ENCODE data around the gene MAP3K9.

The MAP3K9 gene

DNA sequence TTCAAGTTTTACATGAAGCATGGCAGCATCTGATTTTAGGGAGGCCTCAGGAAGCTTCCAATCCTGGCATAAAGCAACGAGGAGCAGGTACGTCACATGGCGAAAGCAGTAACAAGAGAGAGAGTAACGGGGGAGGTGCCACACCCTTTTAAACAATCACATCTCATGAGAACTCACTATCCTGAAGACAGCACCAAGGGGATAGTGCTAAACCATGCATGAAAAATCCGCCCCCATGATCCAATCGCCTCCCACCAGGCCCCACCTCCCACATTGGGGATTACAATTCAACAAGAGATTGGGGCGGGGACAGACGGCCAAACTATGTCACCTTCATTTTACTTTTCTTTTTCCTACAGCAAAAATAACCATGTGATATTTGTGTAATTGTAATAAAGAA lies 7.2 kb upstream of the MAP3K9 start:
- FAIRE-seq, result no peak

DNA sequence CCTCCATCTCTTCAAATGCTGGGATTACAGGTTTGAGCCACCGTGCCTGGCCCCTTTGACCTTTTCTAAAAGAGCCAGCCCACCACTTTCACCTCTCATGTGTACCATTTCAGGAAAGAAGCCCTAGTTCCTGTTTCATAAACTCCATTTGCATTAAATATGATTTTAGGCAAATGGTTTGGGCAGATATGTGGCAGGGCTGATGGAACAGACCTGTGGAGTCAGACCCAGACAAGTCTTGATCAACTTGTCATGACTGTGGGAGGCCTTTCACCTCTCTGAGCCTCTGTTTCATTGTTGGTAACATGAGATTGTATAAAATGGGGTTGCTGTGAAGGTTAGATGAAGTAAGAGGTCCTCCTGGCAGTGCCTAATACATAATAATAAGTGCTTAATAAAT lies 5.2 kb upstream of the MAP3K9 start:
- no peak for FAIRE-seq

DNA sequence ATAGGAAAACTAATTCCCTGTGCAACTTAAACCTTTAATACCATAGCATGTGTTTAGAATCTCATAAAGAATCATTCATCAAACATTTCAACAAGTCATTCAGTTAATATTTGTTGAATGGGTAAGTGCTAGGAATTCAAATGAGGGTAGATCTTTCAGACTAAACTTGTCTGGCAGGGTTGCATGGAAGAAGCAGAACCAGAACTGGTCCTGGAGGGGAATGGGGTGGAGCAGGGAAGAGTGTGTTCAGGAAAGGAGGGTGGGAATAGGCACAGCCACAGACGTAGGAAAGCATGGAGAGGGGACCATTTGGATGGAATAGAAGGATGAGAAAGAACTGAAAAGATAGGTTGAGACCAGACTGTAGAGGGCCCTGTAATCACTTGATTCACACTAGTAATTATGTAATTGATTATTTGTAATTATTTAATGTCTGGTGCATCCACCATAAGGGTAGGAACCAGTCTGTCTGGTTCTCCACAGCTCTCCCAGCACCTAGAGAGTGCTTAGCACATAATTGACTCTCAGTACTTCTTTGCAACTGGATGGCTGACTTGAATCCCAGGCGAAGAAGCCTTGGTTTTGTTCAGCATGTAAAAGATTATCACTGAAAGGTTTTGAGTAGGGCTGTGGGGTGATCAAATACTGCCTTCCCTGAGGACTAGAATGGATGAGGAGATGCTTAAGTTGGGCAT lies 3.0 kb upstream of the MAP3K9 start:
- FAIRE-seq, result no peak

DNA sequence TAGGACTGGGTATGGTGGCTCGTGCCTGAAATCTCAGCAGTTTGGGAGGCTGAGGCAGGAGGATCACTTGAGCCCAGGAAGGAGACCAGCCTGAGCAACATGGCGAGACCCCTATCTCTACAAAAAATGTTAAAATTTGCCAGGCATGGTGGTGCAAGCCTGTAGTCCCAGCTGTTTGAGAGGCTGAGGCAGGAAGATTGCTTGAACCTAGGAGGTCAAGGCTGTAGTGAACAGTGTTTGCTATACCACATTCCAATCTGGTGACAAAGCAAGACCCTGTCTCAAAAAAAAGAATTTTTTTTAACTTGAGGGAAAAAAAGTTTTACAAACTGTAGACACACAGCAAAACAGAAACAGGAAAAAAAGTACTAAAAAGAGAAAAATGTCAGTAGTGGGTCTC lies 2.3 kb upstream of the MAP3K9 start:
- no peak for FAIRE-seq

DNA sequence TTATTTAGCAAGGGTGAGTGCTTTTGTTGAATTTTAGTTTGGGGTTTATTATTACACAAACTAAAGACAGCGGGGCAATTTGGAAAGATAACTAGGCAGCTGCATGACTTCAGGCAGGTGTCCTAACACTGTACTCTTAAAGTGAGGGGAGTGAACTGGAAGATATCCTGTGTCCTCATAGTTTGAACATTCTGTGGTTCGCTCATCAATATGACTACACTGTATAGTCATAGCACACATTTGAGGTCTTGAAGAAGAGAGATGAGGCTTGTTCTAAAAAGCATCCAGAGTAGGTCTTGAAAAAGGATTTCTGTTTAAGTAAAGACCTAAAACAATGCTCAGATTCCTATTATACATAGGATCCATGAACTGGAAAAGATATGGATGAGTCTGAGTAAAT lies 1.7 kb upstream of the MAP3K9 start:
- FAIRE-seq, result no peak

DNA sequence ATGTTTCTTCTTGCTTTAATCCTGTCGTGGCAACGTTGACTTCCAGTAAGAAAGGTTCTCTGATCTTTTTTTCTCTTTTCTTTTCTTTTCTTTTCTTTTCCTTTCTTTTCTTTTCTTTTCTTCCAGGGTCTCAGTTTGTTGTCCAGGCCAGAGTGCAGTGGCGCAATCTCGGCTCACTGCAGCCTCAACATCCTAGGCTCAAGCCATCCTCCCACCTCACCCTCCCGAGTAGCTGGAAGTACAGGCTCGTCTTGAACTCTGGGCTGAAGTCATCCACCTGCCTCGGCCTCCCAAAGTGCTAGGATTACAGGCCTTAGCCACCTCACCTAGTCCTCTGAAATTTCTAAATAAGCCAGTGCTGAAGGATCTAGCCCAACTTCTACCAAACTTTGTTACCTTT lies 1.3 kb upstream of the MAP3K9 start:
- no peak for FAIRE-seq

DNA sequence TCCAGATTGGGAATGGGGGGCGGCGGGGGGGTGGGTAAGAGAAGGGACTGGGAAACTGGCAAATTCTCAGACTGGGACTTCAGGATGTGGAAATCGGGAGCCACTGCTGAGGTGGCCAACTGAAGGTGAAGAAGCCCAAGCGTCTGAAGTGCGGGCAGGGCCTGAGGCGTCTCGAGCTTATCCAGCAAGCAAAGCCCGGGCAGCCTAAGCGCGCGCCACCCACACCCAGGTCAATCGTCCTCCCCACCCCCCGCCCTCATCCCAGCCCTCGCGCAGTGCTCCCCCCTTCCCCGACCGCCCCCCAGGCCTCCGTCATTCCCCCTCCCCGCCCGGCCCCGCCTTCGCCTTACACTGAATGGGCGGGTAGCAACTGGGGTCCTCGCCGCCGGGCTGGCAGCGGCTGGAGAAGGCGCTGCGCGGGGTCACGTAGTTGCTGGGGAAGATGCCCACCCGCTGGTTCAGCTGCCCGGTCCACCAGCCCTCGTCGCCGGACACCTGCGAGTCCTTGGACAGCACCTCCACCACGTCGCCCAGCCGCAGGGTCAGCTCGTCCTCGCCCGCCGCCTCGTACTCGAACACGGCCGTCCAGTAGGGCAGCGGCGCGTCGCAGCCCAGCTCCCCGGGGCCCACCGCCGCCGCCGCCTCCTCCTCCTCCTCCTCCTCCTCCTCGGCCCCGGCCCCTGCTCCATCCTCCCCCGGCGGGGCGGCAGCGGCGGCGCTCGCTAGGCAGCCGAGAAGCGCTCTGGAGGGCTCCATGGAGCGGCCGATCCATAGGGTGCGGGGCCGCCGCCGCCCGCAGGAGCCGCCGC lies 693 bp downstream of the MAP3K9 start:
- no peak for FAIRE-seq

DNA sequence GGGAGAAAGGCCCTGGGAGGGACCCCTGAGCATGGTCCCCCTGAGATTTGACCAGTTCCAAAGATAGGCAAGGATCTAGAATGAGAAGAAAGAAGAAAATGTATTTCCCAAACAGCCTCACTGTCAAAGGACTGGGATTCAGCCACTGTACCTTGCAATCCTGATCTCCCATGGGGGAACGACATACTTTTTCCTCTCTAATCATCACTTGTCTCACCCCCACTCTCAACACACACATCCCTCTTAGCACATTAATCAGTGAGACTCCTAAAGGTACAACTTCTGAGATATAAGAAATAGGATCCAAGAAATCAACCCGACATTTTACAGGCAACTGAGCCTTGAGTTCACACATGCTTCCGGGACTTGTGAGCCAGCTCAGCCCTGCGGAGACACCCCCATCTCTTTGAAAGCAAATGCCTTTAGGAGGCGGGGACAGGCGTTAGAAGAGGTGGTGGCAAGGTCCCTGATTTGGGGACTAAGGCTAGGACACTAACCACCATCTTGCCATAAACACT lies 1.4 kb downstream of the MAP3K9 start:
- FAIRE-seq, result no peak

DNA sequence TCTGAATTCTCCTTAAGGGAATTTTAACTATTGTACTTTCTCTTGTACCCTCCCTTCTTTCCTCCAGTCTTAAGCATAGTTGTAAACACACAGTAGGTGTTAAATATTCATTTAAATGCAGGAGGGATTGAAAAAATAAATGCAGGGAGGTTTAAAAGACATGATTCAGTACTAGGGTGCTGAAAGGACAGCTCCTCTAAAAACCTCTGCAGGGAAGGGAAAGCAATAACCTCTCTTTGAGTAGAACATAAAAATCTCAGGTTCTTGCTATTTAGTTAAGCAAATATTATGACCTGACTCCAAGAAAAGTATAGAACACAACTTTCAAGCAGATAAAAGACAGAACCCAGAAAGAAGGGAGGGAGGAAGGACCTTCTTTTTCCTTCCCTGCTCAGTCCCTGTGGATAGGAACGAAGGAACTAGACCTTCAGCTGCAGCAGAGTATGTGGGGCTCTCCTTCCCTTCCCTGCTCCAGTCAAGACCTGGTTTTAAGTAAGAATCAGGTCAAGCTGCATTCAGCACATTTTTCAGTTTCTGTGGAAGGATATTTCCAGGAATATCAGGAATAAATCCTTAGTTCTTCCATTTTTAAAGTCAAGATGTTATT lies 4.7 kb downstream of the MAP3K9 start:
- FAIRE-seq, result no peak

DNA sequence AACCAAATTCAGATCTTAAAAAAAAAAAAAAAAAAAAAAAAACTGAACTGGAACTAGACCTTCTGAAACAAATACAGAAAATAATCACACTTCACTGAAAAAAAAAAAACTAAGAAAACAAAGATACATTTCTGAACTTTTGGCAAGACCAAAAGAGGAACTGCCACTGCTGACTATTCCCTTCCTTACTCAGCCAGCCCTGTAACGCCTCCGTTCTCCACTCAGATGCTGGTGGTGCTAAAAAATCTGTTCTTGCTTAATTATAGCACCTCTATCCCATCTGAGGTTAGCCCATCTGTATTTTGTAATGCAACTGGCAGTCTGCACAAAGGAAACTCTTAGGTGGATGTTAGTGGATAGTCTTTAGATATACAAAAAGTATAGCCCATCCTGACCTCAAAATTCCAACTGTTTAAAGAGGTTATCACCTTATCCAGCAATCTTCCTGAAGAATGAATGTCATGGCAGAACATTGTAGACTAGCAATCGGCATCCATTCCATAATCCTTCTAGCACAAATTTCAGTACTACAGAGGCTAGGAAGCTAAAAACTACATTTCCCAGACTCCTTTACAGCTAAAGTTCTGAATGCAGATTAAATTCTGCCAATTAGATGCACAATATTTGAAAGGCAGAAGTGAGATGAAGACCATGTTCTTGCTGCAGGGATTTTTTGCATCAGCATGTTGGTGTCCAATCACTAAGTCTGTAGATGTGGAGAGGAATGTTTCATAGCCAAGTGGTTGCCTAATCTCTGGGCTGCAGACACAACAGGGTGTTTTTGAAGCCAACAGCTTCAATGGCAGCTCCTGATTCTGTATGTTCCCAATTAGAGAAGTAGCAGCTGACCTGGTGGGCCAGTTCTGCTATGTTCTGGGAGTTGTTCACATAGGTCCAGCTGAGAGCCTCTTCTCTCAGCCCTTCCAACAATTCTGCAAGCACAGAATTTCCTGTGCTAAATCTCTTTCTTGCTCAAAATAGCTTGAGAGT lies 5.7 kb downstream of the MAP3K9 start:
- FAIRE-seq, result no peak

DNA sequence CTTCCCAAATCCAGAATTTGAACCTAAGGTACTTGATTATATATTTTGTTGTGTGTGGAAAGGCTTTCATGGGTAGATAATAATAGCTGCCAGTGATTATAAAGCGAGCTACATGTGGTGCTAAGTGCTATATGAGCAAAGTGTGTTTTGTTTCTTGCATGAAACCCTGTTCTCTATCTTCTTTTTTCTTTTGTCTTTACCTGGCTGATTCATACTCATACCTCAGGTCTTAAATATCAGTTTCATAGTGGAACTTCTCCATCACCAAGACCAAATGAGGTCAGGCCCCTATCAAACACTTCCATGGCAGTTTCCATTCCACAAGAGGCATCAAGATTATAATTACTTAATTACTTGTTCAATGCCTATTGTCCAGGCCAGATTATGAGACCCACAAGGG lies 6.9 kb downstream of the MAP3K9 start:
- no peak for FAIRE-seq

DNA sequence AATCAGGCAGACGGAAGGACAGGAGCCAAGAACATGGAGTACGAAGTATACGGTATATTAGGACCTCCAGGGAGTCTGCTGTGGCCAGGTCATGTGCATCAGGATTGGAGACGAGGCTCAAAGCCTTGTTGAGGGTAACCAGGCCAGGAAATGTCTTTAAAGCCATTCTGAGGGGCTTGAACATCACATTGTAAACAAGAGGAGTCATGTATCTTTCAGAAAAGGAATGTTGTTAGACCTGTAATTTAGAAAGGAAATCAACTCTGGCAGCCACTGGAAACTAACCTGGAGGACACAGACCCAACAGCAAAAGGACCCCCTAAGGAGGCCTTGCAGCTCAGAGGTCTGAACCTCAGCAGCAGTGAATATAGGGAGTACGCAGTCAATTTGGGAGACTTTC lies 7.5 kb downstream of the MAP3K9 start:
- FAIRE-seq, result no peak

DNA sequence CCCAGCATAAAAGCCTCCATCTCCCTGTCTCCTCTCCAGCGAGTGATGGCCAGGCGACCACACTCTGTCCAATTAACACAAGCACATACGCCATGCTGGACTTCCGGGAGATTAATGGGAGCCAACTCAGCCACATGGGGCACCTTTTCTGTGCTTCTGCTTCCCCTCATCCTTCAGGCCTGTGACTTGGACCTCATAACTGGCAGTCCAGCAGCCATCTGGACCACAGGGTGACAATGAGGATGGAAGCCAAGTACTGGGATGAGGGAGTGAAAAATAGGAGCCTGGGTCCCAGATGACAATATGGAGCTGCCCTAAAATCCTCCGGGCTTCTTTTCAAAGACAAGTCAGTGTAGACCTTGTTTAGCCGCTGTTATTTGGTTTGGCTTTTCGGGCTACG lies 12.8 kb downstream of the MAP3K9 start:
- FAIRE-seq, result no peak

DNA sequence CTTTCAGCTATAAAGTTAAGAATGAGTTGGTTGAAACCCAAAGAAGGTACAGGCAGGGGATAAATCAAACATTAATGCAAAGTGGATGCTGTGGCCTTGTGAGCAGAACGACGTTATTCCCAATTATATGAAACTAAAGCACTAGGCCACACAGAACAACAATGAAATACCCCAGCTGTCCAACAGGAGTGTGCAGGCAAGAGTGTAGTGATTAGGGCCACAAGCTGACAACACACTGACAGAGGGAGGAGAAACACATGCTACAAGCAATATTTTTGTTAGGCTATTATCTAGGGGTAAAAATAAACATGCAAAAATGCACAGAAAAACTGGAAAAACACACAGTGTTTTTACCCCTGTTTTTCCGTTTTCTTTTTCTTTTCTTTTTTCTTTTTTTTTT lies 15.0 kb downstream of the MAP3K9 start:
- no peak for FAIRE-seq

DNA sequence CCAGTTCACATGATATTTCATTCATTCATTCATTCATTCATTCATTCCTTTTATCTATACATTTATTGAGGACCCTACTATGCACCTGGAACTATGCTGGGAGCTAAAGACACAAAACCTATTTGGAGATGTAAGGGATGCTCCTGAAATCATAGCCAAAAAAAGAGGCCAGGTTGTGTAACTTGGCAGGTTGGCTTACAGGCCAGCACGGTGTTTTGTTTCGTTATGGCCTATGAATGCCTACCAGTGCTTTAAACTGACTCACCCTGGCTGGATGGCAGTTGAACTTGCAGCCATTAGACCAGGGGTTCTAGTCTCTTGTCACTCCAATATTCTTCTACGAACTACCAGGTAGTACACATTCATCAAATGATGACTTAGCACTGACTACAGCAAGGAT lies 15.7 kb downstream of the MAP3K9 start:
- no peak for FAIRE-seq

DNA sequence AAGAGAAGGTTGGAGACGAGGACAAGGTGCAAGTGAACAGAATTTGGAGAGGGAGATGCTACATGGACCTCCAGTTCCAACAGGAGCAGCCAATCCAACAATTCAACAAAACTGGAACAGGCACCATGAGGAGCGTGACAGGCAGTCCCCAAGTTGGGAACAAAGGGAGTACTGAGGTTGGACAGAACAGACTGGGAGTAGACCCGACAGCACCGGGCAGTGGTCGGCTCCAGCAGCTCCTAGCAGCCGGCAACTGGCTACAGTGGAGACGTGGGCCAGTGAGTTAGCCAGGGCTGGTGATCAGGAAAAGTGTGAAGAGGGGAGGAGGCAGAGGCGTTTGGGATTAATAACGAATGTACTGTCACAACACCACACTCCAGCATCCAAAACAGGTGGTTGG lies 16.4 kb downstream of the MAP3K9 start:
- FAIRE-seq, result no peak

DNA sequence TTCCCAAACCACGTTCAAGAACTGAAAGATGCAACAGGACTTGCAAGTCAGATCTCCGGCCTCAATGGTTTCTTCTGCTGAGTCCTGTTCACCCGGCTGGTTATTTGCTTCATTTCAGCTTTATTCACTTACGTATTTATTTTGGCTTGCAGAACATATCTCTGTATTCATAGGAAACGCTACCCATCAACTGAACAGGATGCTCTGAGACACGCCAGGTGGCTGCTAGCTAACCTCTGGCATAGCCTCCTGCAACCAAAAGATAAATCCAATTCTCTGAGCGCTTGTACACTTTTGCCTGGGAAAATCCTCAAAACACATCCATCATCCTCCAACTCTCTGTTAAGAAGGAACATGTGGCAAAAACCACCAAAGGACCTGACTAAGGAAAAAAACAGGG lies 17.3 kb downstream of the MAP3K9 start:
- FAIRE-seq, result no peak

DNA sequence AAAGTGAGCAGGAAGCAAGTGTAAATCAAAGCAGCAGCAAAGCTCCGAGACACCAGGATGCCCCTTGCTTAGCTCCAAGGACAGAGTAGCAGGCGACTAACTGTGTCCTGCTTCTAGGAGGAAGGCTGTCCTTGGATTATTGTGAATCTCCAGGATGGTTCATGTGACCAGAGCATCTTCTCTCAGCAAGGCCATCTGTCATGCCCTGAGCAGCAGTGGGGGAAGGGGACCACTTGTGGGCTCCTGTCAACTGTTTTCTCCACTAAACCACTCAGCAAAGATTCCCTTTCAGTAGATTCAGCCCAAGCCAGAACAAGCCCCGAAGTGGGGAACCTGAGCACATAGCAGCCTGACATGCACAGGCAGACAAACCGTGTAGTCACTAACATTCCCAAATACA lies 19.4 kb downstream of the MAP3K9 start:
- FAIRE-seq, result no peak

DNA sequence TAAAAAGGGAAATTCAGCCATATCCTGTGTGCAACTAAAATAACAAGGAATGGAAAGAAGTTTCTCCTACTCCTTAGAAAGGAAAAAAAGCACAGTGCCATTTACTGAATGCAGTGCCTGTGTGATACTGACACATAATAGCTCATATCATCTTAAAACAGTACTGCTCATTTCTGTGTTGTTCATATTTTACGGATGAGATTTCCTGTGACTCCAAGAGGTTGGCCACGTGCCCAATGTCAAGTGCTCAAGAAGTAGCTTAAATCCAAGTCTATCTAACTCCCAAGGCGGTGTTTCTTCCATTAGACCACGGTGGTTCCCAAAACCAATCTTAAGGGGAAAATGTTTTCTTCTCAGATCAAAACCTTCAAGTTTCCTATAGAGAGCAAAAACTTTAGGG lies 20.0 kb downstream of the MAP3K9 start:
- no peak for FAIRE-seq

DNA sequence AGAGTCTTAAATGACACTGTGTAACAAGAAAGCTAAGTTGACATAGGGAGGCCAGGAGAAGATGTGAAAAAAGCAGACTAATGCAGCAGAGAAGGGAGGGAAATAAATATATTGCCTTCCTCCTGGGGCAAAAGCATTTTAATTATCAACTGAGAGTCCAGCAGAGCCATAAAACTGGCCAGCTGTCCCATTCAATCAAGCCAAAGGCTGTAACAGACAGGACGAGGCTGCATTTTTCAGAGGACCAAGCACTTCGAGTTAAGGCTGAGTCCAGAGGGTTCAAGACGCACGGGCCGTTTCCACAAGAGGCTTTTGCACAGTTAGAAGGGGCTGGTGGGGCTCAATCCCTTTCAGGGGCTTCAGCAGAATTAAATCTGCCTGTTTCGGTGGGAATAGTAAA lies 20.4 kb downstream of the MAP3K9 start:
- no peak for FAIRE-seq

DNA sequence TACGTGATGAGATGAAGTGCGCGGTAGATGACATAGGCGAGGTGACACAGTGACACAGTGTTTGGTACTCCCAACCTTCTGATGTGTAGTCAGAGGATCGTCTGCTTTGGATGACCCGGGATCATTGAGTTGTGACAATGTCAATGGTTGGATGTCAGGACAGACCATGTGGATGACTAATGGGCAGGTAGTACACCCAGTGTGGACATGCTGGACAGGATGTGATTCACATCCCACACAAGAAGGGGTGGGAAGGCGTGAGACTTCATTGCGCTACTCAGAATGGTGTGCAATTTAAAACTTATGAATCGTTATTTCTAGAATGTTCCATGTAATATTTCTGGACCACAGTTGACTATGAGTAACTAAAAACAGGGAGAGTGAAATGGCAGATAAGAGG lies 23.8 kb downstream of the MAP3K9 start:
- FAIRE-seq, result no peak

DNA sequence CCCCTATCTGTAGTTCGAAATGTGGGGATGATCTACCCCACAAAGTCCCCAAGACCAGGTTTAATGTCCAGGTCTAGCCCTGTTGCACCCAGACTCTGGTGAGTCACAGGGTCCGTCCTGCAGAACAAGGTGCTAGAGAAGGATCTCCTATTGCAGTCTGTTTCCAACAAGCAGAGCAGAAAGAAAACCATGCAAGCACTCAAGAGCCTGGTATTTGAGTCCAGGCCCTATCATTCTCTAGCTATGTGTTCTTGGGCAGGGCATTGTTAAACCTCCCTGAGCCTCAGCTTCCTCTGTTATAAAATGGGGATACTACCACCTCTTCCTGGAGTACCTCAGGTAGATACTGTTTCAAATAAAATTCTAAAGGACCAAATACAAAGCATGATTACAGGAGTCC lies 24.4 kb downstream of the MAP3K9 start:
- FAIRE-seq, result no peak

DNA sequence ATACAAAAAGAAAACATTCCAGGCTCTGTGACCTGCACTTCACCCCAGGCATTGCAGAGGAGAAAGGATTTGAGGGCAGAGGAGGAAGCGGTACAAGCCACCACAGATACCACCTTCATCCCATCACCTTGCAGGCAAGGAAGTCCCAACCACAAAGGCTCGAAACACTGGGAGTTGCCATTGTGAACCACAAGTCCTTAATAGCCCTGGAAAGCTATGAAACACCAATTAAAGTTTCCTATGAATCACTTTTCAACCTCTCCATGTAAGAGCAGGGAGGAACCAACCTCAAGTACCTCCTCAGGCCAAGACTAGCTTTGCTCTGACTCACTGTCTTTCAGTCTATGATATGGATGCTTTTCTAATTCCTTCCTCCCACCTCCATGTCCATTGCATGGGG lies 27.0 kb downstream of the MAP3K9 start:
- no peak for FAIRE-seq
